ENCODE data around the gene ELAC1.

GRCh38 chr18:51007790-51008139, 39.9 kb downstream of the ELAC1 start:
- TF ChIP-seq CTCF (IDR thresholded peaks at IDR 0.05) (no peak), POLR2A (IDR thresholded peaks at IDR 0.05) (no peak)
